ENCODE measurements around the gene CCDC171.

The CCDC171 gene

GRCh38 chr9:16001856-16002255, 449.0 kb downstream of the CCDC171 start:
- DNase-seq (ENCODE audit: low spot score), result no peak

DNA sequence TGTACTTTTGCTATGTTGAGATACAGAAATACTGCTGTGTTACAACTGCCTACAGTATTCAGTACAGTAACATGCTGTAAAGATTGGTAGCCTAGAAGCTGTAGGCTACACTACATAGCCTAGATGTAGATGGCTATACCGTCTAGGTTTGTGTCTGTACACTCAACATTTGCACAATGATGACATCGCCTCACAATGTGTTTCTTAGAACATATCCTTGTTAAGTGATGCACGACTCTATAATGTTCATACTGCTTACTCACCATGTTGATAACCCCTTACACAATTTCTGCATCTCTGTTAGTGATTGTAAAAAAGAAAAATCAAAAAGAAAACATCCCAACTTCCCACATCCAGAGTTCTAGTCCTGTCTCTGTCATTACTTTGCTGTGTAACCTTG, 450.0 kb downstream of the CCDC171 start:
- no peak for DNase-seq (ENCODE audit: low spot score)

- no peak for DNase-seq (ENCODE audit: low spot score)
Observed at GRCh38 chr9:16003785-16004184, 450.9 kb downstream of the CCDC171 start.

DNA sequence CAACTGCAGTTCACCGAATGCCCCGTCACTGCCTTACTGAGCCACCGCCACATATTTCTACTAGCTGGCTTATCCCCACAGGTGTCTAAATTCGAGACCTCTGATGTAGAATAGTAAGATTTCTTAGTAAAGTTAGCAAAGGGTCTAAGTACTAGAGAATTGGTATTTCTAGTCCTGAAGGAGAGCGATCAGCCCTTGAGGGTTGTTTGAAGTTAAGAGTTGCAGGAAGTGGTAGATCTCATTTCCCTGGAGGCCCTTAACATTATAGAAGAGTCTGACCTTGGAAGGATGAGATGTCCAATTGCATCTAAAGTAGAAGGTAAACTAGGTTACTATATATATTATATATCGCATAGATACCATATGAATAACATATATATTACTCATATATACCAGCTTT, 451.8 kb downstream of the CCDC171 start:
- no peak for DNase-seq (ENCODE audit: low spot score)

GRCh38 chr9:16010221-16010620, 457.4 kb downstream of the CCDC171 start:
- DNase-seq (ENCODE audit: low spot score), result no peak

DNA sequence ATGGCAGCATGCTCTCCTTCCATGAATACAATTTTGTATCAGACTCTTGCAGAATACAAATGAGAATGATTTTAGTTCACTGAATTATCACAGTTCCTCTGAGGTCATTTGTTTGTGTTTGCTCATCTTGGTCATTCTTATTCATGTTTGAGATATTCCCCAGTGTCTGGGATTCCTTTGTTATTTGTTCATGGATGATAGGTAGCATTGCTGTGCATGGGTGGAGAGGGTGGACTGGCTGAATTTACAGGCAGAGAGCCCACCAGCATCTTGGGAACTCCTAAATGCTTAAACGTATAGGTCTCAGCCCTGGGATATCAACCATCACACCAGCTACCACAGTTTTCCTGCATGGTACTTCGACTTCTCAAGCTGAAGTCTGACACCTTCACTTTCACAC, 459.8 kb downstream of the CCDC171 start:
- DNase-seq (ENCODE audit: low spot score), result no peak

GRCh38 chr9:16013366-16013765, 460.5 kb downstream of the CCDC171 start:
- no peak for DNase-seq (ENCODE audit: low spot score)

GRCh38 chr9:16013826-16014225, 461.0 kb downstream of the CCDC171 start:
- no peak for DNase-seq (ENCODE audit: low spot score)

DNA sequence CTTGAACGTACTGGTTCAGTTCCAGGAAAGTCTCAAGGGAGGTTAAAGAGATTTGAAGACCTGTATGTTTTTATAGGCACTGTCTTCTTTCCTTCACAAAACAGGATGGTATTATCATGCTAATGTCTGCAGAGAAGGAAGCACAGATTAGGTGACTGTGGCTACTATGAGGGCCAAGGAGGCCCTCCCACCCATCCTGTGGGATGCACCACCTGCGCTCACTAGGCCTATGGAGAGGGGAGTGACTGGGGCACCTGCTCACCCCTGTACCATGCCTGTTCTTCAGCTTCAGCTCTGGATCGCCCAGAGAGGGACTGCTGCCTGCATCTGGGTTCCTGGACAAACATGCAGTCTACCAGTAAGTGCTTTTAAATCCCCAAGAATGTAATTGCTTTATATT, 469.4 kb downstream of the CCDC171 start:
- no peak for DNase-seq (ENCODE audit: low spot score)

GRCh38 chr9:16023446-16023845, 470.6 kb downstream of the CCDC171 start:
- no peak for DNase-seq (ENCODE audit: low spot score)
